ENCODE measurements around the gene TP53TG3D.
"Not testable (repeated sequence)": the region's sequence is repeated elsewhere in the genome, so short reads cannot be mapped to it uniquely, and the experiment has no call there.

- not testable (repeated sequence) for TF ChIP-seq CTCF, POLR2A (IDR thresholded peaks at IDR 0.05)
Observed at GRCh38 chr16:32287743-32288142, 34.7 kb downstream of the TP53TG3D start.

Data from heart left ventricle (tissue), 13 donors.